Activated T-cell treated with anti-CD3 and anti-CD28 coated beads, Interleukin-2, amount 50 U/mL, for 1 hour (primary cell): ENCODE results near the gene MICAL1.

Experiments used
- DNase-seq: peaks from one replicate; pipeline ENCODE4 v3.0.0-alpha.2; 2020

MICAL1 gene

DNA sequence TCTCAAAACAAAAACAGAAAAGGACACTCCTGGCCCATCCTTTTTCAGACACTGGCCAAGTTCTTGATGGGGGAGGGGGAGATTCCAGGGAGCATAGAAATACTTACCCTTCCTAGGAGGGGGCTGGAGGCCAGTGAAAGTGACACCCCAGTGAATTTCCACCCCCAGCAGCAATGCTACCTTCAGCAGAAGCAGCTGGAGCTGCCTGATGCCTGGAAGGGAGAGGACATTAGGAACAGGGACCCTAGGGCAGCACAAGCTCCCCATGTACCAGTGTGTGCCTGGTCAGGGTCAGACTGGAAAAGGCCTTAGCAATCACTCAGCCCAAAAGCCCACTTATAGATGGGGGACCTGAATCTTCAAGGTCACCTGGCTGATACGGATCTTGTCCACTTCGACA is 2.4 kb downstream of the MICAL1 start:
- DNase-seq, result no peak

DNA sequence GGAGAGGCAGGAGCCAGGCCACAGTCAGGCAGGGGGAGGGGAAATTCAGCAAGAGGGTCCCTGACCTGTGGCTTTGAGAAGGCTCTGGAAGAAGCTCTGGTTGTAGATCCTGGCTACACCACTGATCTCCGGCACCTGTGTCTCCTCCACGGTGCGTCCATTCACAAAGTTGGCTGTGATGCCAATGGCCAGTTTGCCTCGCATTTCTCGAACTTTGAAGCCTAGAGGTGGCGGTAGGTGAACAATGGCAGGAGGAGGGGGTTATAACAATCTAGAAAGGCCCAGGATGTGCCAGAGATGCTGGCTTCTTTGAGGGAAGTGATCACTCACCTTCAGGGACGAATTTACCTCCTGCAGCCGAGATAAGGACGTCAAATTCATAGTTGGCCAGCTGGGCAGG is 3.4 kb downstream of the MICAL1 start:
- DNase-seq, result no peak

DNA sequence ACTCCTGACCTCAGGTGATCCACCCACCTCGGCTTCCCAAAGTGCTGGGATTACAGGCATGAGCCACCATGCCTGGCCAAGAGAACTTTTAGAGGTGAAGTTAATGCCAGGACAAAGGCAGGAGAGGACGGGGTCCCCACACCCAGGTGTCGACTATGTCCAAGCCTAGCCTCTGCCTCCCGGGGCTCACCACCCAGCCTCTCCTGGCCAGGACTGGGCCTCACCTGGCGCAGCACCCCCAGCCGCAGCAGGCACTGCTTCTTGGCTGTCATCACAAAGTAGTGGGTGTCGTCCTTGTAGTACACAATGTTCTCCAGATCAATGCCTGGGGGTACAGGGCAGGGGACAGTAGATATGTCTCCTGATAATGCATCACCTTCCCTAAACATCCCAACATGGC is 4.2 kb downstream of the MICAL1 start:
- DNase-seq, result no peak

DNA sequence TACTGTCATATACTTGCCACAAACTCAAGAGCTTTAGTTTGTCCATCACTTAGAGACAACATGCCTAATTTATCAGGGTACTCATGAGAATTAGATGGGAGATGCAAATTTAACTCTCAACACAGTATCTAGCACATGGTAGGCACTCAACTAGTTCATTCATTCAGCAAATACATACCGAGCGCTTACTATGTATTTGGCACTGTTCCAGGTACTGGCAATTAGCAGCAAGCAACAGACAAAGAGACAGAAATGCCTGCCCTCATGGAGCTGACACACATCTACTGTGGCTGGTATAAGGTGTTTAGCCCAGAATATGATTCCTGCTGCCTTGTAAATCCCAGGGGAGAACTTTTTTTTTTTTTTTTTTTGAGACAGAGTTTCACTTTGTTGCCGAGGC is 4.8 kb downstream of the MICAL1 start:
- no peak for DNase-seq

DNA sequence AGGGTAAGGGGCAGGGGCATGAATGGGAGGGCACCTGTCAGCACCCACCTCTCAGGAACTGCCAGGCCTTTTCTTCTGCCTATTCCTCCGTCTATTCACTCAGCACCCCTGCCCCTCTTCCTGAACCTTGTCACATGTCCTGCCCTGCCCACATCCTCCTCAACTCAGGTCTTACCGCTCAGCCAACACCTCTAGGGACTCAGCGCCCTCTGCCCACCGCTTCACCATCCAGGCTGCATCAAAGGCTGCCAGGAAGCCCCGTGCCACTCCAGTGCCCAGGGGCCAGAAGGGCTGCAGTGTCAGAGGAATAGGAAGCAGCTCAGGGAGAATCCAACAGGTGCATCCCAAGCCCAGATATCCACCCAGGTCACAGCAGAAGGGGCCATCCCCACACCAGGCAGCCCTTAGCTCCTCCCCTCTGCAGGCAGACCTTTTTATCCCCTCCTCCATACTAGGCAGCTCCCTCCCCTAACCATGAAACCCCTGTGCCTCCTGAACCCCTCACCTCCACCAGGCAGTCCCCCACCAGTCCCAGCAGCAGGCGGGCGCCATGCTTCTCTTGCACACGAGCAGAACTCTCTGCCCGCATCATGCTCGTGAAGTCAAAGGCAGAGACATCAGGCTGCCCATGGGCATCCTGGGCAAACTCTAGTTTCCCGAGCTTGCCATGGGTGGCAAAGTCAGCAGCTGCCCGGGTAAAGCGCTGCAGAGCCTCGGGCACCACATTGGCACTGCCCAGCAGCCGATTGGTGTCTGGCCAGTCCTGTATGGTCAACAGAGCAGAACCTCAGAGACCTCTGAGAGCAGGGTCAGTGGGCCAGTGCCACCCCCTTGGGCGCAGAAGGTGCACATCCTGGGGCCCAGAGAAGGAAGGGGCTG is 5.5 kb downstream of the MICAL1 start:
- peak; percentile 37 for DNase-seq

DNA sequence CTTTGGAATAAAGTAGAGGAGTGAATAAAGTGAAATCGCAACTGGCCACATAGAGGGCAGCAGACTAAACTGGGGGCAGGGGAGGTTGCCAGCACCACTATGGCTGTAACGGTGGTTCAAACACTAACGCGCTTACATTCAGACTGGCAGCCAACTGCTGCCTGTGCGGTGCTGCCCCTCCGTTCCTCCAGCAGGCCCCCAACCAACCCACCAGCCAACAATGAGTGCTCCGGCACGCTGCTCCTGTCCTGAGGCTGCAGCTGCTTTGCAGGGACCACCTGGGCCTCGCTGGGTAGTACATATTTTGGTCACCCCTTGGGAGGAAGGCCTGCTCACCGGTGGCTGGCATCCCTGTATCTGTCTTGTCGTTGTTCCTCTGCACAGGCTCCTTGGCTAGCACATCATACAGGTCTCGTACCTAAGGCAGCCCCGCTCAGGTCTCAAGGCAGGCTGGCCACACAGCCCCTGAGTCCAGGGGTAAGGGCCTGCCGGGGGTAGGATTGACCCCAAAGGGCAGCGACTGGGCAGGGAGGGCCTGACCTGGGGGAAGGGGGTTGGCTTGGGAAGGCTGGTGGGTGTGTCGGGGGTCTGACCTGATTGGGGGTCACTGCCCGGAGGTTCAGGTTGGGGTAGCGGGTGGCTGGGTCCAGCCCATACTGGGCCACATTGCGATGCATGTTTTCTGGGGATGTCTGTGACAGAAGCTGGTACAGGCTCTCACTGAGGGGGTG is 6.3 kb downstream of the MICAL1 start:
- no peak for DNase-seq

DNA sequence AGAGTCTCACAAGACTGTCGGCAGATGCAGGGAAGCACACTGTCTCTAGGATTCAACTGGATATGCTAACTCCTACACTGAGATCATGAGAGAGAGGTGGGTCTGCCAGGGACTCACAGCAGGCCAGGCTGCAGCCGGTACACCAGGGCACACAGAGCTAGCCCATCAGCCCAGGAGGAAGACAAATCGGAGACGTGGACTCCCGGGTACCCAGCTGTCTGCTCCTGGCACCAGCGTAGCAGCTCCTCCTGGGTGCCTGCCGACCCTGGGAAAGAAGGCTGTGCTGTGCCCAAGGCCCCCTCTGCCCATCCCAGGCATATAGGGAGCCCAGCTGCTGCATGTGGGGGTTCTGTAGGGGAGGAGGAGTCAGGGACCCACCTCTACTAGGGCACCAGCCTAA is 7.0 kb downstream of the MICAL1 start:
- no peak for DNase-seq

DNA sequence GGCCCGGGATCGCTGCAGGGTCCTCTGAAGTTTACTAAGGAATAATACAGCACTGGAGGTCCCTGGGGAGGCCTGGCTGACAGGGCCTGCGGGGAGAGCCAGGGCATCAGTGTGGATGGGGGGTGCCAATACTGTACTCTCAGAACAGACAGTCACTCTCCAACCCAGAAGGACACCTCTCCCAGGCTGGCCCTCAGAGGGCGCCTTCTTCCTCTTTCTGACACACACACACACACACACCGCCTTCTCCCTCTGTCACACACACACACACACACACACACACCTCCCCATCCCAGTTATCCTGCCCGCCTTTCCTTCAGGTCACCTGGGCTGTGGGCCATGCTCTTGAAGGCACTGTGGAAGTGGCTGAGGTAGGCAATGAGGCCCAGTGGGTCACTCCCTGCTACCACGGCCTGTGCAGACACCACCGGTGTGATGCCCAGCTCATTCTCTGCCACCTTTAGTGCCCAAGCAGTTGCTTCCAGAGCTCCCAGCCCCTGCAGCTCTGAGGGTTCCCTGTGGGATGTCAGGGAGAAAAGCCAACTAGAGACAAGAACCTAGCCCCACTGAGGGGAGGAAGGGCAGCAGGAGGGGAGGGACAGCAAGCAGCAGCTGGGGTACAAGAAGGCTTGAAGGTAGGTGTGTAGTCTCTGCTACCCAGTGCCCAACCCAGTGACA is 7.6 kb downstream of the MICAL1 start:
- DNase-seq, result no peak

DNA sequence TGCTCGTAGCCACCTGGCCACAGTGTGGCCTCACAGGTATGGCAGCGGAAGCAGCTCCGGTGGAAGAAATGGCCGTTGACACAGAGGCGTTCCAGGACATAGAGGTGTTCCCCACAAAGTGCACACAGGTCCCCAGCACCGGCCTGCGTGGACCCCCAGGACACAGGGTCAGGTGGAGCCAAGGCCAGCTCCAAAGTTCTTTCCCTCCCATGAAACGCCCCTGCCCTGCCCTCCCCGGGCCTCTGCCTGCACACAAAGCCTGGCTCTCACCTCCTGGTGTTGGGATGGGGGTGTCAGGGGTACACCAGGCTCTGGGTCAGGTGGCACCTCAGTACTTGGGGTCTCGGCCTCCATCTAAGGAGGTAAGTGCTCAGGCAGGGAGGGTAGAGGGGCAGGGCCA is 8.5 kb downstream of the MICAL1 start:
- DNase-seq, result no peak

DNA sequence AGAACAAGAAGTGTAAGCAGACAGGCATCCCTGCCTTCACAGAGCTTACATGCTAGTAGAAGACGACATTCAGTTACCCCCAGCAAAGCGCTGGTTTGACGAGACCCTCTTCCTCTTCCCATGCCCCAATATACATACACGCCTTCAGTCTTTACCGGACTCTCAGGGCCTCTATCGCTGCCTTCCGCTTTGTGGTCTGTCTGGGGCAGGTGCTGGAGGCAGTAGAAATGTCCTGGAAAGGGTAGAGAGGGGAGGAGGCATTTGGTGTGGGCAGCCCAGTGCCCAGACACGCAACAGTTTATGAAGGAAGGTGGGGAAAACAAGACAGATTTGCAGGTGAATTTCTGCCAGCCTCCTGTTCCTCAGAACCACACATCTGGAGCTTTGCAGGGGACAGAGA is 9.0 kb downstream of the MICAL1 start:
- DNase-seq, result no peak

DNA sequence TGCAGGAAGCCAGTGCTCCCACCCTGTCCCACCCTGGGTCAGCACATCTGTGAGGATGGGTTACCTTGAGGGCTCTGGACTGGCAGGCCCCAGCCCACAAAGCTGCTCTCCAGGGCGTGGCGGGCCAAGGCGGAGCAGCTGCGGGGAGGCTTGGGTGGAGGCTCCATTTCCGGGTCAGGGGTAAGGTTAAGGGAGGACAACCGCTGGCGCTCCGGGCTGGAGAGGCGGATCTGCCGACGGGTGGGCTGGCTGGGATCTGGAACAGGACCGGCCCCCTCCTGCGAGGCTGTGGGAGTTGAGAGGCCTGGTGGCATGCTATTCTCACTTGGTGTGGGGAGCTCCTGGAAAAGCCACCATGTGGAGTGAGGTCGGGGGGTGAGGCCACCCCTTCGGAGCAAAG is 9.5 kb downstream of the MICAL1 start:
- DNase-seq, result peak; percentile 20

DNA sequence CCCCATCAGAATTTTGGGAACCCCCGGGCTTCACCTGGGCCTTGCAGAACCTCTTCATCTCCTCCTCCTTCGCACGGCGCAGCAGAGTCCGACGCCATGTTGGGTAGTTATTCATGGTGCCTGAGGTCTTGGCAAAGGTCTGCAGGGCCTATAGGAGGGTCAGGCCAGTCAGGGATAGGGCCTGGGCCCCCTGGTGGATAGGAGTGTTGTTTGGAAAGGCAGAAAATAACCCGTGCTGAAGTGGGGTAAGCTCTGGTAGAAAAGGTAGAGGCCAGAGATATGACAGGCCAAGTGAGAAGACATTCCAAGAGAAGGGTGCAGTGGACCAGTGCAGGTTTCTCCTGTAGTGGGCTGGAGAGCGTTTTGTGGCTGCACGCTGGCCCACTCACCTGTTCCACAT is 10.2 kb downstream of the MICAL1 start:
- DNase-seq, result peak; percentile 19

DNA sequence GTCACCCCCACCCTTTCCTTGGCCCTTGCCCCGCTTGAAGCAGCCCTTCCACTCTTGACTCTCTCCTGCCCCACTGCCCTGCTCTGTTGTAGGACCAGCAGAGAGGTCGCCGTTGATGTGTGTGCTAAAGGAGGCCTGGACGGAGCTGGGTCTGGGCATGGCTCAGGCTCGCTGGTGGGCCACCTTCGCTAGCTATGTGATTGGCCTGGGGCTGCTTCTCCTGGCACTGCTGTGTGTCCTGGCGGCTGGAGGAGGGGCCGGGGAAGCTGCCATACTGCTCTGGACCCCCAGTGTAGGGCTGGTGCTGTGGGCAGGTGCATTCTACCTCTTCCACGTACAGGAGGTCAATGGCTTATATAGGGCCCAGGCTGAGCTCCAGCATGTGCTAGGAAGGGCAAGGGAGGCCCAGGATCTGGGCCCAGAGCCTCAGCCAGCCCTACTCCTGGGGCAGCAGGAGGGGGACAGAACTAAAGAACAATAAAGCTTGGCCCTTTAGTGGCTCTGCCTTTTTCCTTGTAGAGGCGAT is 12.1 kb downstream of the MICAL1 start:
- no peak for DNase-seq

DNA sequence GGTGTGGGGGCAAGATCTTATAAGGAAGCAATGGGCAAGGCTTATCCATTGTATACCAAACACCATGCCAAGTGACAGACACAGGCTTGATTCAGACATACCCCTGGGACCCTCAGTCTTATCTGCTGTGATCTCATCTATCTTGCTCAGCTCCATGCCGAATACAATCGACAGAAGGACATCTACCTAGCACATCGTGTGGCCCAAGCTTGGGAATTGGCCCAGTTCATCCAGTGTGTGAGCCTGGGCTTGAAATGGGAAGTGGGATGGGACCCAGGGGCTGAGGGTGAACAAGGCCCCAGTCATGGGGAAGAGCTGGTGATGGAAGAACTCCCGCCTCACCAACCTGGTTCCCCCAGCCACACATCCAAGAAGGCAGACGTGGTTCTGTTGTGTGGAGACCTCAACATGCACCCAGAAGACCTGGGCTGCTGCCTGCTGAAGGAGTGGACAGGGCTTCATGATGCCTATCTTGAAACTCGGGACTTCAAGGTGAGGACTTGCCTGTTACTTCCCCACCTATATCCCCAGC is 13.1 kb downstream of the MICAL1 start:
- no peak for DNase-seq

DNA sequence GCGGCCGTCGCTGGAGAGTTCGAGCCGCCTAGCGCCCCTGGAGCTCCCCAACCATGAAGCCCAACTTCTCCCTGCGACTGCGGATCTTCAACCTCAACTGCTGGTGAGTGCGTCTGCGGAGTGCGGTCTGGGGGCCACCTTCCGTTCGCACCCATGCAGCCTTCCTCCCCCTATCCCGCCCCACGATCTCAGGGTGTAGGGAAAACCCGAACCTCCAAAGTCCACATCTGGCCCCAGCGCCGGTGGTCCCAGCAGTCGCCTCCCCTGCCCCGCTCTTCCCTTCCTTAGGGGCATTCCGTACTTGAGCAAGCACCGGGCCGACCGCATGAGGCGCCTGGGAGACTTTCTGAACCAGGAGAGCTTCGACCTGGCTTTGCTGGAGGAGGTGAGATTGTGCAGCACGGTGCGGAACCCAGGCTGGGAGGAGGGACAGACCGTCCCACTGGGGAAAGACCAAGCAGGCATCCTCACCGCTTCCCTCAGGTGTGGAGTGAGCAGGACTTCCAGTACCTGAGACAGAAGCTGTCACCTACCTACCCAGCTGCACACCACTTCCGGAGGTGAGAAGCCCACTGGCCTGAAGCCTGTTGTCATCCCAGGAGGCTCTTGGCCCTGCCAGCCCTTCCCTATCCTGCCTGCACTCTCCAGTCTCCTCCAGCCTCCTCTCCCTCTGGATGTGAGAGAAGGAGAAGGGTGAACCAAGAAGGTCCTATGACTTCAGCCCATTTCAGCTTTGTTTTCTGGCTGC is 14.3 kb downstream of the MICAL1 start:
- DNase-seq, result peak; percentile 61

DNA sequence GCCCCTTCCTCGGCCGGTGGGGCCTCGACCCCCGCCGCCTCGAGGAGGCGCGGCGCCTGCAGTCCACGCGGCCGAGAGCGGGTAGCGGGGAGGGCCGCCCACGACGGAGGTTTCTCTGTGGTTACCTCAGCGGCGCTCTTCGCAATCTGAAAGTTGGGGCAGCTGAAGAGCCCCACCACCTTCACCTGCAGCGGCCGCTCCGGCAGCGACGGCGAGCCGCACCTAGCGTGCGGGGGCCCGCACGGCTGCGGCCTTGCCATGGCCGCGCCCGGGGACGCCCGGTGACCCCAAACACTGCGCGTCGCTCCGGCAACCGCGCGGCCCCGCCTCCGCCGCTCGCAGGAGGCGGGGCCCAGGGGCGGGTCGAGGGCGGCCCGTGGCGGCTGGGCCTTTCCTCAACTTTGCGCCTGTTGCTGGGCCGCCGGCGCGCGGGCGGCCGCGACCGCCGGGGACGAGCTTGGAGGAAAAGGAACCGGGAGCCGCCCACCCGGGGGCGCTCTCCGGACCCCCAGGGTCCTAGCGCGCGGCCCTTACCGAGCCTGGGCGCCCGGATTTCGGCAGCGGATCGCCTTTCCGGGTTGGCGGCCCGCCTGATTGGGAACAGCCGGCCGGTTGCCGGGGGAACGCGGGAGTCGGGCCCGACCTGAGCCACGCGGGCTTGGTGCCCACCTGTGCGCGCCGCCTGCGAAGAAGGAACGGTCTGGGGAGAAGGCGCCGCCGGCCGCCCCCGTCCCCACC is 15.1 kb downstream of the MICAL1 start, which contains the start of the genes PPIL6 and SMPD2:
Gene PPIL6 (minus strand): TSS at position 298 of the 738 bp plus-strand sequence. CDS start 38 bp downstream, at position 260.
Gene SMPD2 (plus strand): TSS at position 394 of the 738 bp plus-strand sequence. CDS start 398 bp downstream, outside the sequence.
- DNase-seq, result peak; percentile 85

DNA sequence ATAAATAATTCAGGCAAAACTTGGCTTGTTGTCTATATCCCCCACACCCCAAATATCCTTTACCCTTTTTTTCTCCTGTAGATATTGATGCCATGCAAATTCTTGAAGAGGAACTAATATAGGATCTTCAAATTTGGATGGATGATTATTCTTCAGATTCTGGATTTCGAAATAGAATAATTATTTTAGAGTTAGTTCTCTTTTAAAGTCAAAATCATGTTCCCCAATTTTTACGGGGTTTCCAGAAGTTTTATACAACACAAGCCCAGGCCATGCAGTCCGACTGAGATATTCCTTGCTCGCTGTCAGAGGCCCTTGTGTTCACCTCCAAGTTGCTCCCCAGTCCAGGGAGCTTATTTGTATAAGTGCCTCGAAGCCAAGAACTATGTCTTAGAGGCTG is 19.5 kb downstream of the MICAL1 start:
- DNase-seq, result no peak

DNA sequence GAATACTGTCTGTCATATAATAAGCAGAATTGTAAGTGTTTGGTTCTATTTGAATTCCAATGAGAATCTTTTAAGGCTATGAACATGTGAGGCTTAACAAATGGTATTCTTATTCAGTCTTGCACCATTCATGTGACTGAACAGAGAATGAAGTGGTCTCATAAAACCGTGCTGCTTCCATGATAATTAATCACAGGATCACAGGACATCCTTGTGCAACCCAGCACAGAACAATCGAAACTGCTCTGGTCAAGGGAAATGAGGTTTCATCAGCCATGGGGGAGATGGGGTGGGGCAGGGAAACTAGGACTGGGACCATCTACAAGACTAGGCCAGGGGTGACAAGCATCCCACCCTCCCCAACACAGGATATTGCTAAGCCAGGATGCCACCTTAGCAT is 21.1 kb downstream of the MICAL1 start:
- no peak for DNase-seq

DNA sequence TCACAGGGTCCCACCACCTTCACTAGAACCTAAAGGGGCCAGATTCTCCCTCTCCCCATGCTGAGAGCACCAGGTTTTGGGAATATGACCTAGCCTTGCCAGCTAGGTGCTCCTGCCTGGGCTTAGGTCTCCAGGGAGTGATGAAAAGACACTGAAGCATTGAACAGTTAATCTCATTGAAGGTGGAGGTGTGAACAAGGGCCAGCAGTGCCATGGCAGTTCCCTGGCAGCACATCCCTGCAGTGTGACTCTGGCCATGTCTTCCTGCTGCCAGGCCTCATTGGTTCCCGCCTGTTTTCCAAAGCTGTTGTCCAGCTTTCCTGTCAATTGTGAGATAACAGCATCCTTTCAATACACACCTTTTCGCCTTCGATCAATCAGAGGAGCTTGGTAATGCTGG is 26.1 kb downstream of the MICAL1 start:
- DNase-seq, result no peak

DNA sequence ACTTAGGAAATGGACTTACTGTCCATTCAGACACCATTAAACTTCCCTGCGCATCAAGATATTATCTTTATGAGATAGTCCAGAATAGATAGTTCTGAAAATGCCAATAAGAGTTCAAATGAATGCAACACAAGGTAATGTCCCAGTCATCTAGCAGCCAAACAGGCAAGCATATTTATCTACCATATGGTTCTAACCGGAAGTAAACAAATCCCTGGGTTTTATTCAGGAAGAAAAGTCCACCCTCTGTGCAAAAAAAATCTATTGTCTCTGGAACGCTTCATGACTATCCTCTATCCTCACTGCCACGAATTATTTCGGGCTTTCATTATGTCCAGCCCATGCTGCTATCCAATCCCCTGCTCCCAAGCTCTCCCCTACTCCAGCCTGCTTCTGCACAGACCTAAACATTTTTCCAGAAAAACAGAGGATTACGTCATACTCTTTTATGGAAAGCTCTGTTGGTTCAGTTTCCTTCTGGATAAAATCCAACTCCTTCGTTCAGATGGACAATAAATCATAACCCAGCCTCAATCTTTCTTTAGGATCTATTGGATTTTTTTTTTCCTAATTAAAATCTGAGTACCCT is 26.6 kb downstream of the MICAL1 start:
- no peak for DNase-seq

DNA sequence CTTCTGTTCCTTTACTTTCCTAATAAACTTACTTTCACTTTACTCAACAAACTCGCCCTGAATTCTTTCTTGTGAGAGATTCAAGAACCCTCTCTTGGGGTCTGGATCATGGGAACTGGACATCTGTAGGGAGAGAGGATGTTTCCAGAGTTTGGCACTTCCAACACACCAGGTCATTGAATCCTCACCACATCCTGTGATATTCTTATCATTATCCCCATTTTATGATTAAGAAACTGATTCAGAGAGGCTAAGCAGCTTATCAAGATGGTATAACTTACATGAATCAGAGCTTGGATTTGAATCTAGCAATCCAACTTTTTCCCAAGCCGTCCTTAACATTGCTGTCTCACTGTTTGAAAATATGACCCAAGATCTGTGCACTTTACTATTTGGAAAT is 30.6 kb downstream of the MICAL1 start:
- no peak for DNase-seq
